Measurements from ENCODE around the gene TP53I13. TPM values are rescaled to one million over a fixed set of nuclear protein-coding genes. Genes with fewer than 3 reads are reported as not detected.

The TP53I13 gene
- total and polyA plus RNA-seq, 2 donors (not counting 1 experiment from before 2014, with no cell fraction given) = 11.1 to 51.5 TPM

DNA sequence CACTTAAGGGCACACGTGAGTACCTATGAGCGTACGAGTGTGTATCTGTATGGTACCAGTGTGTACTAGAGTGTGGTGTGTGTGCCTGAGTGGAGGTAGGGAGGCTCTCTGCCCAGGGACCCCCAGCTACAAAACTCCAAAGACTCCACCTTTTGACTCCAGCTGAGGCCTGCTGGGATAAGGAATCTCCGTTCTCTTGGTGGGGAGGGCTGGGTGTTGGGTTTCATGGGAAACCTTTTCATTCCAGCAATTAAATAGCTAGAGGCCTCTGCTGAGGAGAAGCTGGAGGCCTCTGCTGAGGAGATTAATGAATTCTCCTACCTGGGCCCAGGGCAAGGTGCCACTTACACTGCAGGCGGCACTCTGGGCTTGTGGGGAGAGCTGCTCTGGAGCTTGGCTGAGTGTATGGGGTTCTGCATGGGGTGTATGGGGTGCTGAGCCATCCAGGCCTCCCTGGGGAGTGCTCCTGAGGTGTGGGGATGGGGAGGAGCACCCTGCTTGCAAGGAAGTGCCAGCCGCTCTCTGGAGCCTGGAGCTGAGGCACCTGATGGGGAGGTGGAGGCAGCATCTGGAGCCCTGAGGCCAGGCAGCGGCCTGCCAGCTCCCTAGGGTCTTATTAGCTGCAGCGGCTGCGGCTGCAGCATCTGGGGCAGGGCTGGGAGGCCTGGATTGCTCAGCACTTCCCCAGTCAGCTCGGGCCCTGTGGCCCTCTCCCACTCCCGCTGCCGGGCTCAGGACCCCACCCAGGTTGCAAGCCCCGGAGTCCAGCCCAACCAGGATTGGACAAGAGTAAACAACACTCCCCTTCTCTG, 29.1 kb downstream of the TP53I13 start:
- Histone ChIP-seq H3K27me3 (ENCODE audit: control insufficient read depth, insufficient read depth, low read length) (no peaks in the 10 kb centered on the region), H3K4me1 (ENCODE audit: control insufficient read depth, extremely low read depth, insufficient read depth, low read length) (peaks cover 2% of the 10 kb centered on the region), H3K4me3 (replicated peaks in 1 of 4; ENCODE audit: control extremely low read depth in 1 of 4, insufficient read depth in 1 of 4, low read depth in 3 of 4, low read length in 4 of 4) (no peak overlapping the region), H3K79me2 (ENCODE audit: control insufficient read depth, insufficient read depth, low read length) (no peaks in the 10 kb centered on the region), H3K9ac (ENCODE audit: insufficient read depth, low read length) (no peak overlapping the region), H3K36me3 (ENCODE audit: control insufficient read depth, insufficient read depth, low read length) (no peaks in the 10 kb centered on the region), H3K27ac (ENCODE audit: insufficient read depth, low read length) (no peak overlapping the region), H2AFZ (ENCODE audit: low read length) (no peak overlapping the region), H4K20me1 (ENCODE audit: control insufficient read depth, extremely low read depth, insufficient read depth, low read length) (no peaks in the 10 kb centered on the region), H3K9me3 (ENCODE audit: control insufficient read depth, insufficient read depth, low read depth, low read length) (no peaks in the 10 kb centered on the region), H3K4me2 (ENCODE audit: extremely low read depth, insufficient read depth, low read length) (no peak overlapping the region)
- DNase-seq (ENCODE audit: low read depth in 2 of 2) = no peak
- TF ChIP-seq, protein P1, sequence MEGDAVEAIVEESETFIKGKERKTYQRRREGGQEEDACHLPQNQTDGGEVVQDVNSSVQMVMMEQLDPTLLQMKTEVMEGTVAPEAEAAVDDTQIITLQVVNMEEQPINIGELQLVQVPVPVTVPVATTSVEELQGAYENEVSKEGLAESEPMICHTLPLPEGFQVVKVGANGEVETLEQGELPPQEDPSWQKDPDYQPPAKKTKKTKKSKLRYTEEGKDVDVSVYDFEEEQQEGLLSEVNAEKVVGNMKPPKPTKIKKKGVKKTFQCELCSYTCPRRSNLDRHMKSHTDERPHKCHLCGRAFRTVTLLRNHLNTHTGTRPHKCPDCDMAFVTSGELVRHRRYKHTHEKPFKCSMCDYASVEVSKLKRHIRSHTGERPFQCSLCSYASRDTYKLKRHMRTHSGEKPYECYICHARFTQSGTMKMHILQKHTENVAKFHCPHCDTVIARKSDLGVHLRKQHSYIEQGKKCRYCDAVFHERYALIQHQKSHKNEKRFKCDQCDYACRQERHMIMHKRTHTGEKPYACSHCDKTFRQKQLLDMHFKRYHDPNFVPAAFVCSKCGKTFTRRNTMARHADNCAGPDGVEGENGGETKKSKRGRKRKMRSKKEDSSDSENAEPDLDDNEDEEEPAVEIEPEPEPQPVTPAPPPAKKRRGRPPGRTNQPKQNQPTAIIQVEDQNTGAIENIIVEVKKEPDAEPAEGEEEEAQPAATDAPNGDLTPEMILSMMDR (conservative IDR thresholded peaks at IDR 0.05 in 1 of 2, IDR thresholded peaks at IDR 0.05 in 1 of 2; ENCODE audit: low read depth in 1 of 2, low read length in 2 of 2) = no peak
- TF ChIP-seq EZH2 (IDR thresholded peaks at IDR 0.05; ENCODE audit: low read length, missing control alignments) = no peak

DNA sequence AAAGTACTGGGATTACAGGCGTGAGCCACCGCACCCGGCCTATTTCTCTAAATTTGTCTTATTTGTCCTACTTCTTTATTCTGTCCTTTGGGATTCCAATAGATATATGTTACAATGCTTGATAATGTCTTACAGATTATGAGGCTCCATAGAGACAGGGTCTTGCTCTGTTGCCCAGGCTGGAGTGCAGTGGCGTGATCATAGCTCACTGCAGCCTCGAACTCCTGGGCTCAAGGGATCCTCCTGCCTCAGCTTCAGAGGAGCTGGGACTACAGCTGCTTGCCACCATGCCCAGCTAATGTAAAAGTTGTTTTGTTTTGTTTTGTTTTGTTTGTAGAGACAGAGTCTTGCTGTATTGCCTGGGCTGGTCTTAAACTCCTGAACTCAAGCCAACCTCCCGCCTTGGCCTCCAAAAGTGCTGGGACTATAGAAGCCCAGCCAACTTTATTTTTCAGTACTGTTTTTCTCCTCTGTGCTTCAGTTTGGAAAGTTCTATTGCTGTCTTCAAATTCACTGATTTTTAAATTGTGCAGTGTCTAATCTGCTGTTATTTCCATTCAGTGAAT, 34.7 kb downstream of the TP53I13 start:
- TF ChIP-seq EZH2 (IDR thresholded peaks at IDR 0.05; ENCODE audit: low read length, missing control alignments) = no peak
- TF ChIP-seq, protein P1 (conservative IDR thresholded peaks at IDR 0.05 in 1 of 2, IDR thresholded peaks at IDR 0.05 in 1 of 2; ENCODE audit: low read depth in 1 of 2, low read length in 2 of 2) = no peak
- H3K27me3 ChIP-seq (ENCODE audit: control insufficient read depth, insufficient read depth, low read length) = no peaks in the 10 kb centered on the region
- no peaks in the 10 kb centered on the region for H4K20me1 ChIP-seq (ENCODE audit: control insufficient read depth, extremely low read depth, insufficient read depth, low read length)
- no peak overlapping the region for H2AFZ ChIP-seq (ENCODE audit: low read length)
- H3K36me3 ChIP-seq (ENCODE audit: control insufficient read depth, insufficient read depth, low read length) = no peaks in the 10 kb centered on the region
- H3K4me1 ChIP-seq (ENCODE audit: control insufficient read depth, extremely low read depth, insufficient read depth, low read length) = no peaks in the 10 kb centered on the region
- no peak overlapping the region for H3K4me3 ChIP-seq (replicated peaks in 1 of 4; ENCODE audit: control extremely low read depth in 1 of 4, insufficient read depth in 1 of 4, low read depth in 3 of 4, low read length in 4 of 4)
- H3K79me2 ChIP-seq (ENCODE audit: control insufficient read depth, insufficient read depth, low read length) = no peaks in the 10 kb centered on the region
- no peak overlapping the region for H3K27ac ChIP-seq (ENCODE audit: insufficient read depth, low read length)
- H3K9me3 ChIP-seq (ENCODE audit: control insufficient read depth, insufficient read depth, low read depth, low read length) = no peaks in the 10 kb centered on the region
- no peak overlapping the region for H3K9ac ChIP-seq (ENCODE audit: insufficient read depth, low read length)
- DNase-seq (ENCODE audit: low read depth in 2 of 2) = no peak
- H3K4me2 ChIP-seq (ENCODE audit: extremely low read depth, insufficient read depth, low read length) = no peak overlapping the region

DNA sequence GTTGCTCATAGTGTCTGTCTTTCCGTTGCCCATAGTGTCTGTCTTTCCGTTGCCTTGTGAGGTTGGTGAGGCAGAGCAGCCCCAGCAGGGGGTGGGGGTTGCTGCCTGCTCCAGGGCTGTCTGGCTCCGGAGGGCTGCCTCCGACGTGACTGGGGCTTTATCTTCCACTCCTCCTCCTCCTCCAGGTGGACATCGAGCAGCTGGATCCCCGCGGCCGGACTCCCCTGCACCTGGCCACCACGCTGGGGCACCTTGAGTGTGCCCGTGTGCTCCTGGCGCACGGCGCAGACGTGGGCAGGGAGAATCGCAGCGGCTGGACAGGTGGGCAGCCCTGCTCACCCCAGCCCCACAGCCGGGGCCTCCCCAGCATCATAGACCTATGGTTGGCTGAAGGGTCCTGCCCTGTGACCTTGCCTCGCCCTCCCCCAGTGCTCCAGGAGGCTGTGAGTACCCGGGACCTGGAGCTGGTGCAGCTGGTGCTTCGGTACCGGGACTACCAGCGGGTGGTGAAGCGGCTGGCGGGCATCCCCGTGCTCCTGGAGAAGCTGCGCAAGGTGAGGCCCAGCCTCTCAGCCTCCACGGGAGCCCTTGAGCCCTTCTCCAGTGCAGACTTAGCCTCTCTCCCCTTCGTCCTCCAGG, 39.2 kb downstream of the TP53I13 start:
- TF ChIP-seq, protein P1 (conservative IDR thresholded peaks at IDR 0.05 in 1 of 2, IDR thresholded peaks at IDR 0.05 in 1 of 2; ENCODE audit: low read depth in 1 of 2, low read length in 2 of 2) = no peak
- no peak for TF ChIP-seq EZH2 (IDR thresholded peaks at IDR 0.05; ENCODE audit: low read length, missing control alignments)
- Histone ChIP-seq H3K36me3 (ENCODE audit: control insufficient read depth, insufficient read depth, low read length) (no peaks in the 10 kb centered on the region), H3K79me2 (ENCODE audit: control insufficient read depth, insufficient read depth, low read length) (no peaks in the 10 kb centered on the region), H3K4me1 (ENCODE audit: control insufficient read depth, extremely low read depth, insufficient read depth, low read length) (no peaks in the 10 kb centered on the region), H2AFZ (ENCODE audit: low read length) (no peak overlapping the region), H3K9ac (ENCODE audit: insufficient read depth, low read length) (no peak overlapping the region), H3K4me3 (replicated peaks in 1 of 4; ENCODE audit: control extremely low read depth in 1 of 4, insufficient read depth in 1 of 4, low read depth in 3 of 4, low read length in 4 of 4) (no peak overlapping the region), H4K20me1 (ENCODE audit: control insufficient read depth, extremely low read depth, insufficient read depth, low read length) (no peaks in the 10 kb centered on the region), H3K9me3 (ENCODE audit: control insufficient read depth, insufficient read depth, low read depth, low read length) (no peaks in the 10 kb centered on the region), H3K4me2 (ENCODE audit: extremely low read depth, insufficient read depth, low read length) (no peak overlapping the region), H3K27ac (ENCODE audit: insufficient read depth, low read length) (no peak overlapping the region), H3K27me3 (ENCODE audit: control insufficient read depth, insufficient read depth, low read length) (no peaks in the 10 kb centered on the region)
- no peak for DNase-seq (ENCODE audit: low read depth in 2 of 2)

Data from fibroblast of lung (primary cell).